ENCODE data around the gene GNG7.

DNA sequence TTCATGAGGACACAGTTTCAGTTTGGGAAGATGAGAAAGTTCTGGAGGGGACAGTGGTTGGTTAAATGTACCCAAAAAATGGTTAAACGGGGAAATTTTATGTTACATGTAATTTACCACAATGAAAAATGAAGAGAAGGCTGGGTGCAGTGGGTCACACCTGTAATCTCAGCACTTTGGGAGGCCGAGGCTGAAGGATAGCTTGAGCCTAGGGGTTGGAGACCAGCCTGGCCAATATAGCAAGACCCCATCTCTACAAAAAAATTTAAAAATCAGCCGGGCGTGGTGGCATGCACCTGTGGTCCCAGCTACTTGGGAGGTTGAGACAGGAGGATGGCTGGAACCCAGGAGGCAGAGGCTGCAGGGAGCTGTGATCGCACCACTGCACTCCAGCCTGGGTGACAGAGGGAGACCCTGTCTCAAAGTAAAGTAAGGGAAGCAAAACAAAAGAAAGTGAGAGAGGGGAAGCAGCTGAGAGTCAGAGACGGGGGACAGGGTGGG, 17.2 kb downstream of the GNG7 start:
- no peak for TF ChIP-seq EZH2phosphoT487 (IDR thresholded peaks at IDR 0.05; ENCODE audit: insufficient read depth, low read depth)
- TF ChIP-seq EZH2 (IDR thresholded peaks at IDR 0.05; ENCODE audit: insufficient read depth, poor library complexity, severe bottlenecking): no peak
